HepG2 (cell line): ENCODE data around the gene SPTB. TPM values are rescaled to one million over a fixed set of nuclear protein-coding genes. Genes with fewer than 3 reads are reported as not detected.

Experiments used
- ARID3A ChIP-seq: IDR thresholded peaks from 2 replicates; pipeline ENCODE4 v1.6.1; 2012; ENCODE audit warnings: low read depth, low read length, improper control_type of control experiment
- CHD2 ChIP-seq: IDR thresholded peaks from 2 replicates; pipeline ENCODE4 v1.6.1; 2011; ENCODE audit warnings: low read depth, low read length, improper control_type of control experiment
- FLYWCH1 ChIP-seq: sonication (generic); formaldehyde crosslinking; IDR thresholded peaks from 2 replicates; pipeline ENCODE4 v1.8.1; 2023; ENCODE audit warnings: mild to moderate bottlenecking, missing genetic modification reagents
- XRCC5 ChIP-seq: fragments of 200-400 bp; formaldehyde crosslinking; optimal IDR thresholded peaks from 2 replicates; pipeline ENCODE3; 2017; ENCODE audit warnings: mild to moderate bottlenecking, low read length
- ZSCAN21 ChIP-seq: sonication (generic); formaldehyde crosslinking; IDR thresholded peaks from 2 replicates; pipeline ENCODE4 v1.8.0; 2022; ENCODE audit warnings: mild to moderate bottlenecking, missing genetic modification reagents, moderate library complexity, borderline replicate concordance
- polyA plus RNA-seq, 8 experiments: library from polyadenylated mRNA; depleted of rRNA in 3 of 8; stranded (reverse) in 7 of 8; unstranded in 1 of 8; fragments of >200 nt; fragmentation: Illumina TruSeq in 4 of 8; extraction: Trizol in 4 of 8; gene quantifications; 2 replicates each; pipeline versions ENCODE4 v1.2.1 to v1.2.3, GENCODE V29; 2011 to 2016; ENCODE audit warnings: low read depth in 4 of 8, missing spikeins in 1 of 8, mixed read lengths in 1 of 8; ENCODE audit not compliant: insufficient read depth in 1 of 8
- total RNA-seq, 5 experiments: library from RNA; depleted of rRNA; stranded (reverse); fragments of >200 nt; fragmentation: Illumina TruSeq; extraction: Trizol; gene quantifications; 2 replicates each; pipeline ENCODE4 v1.2.3, GENCODE V29; 2016; ENCODE audit warnings: low read depth in 1 of 5
- TF ChIP-seq, protein P1 (sequence below), 2 experiments: fragments of 450-650 bp in 1 of 2; sonication (generic) in 1 of 2; formaldehyde crosslinking in 1 of 2; IDR thresholded peaks; 2 replicates each; pipeline versions ENCODE4 v1.6.1 to v1.8.0; 2016 to 2022; ENCODE audit warnings: antibody characterized with exemption in 1 of 2, mild to moderate bottlenecking in 1 of 2, missing genetic modification reagents in 1 of 2

Gene SPTB
- total and polyA plus RNA-seq, 2 of the 13 experiments (the other 11 are each of a cell fraction or from before 2014, with no cell fraction given), result 0.01 to 0.02 TPM

DNA sequence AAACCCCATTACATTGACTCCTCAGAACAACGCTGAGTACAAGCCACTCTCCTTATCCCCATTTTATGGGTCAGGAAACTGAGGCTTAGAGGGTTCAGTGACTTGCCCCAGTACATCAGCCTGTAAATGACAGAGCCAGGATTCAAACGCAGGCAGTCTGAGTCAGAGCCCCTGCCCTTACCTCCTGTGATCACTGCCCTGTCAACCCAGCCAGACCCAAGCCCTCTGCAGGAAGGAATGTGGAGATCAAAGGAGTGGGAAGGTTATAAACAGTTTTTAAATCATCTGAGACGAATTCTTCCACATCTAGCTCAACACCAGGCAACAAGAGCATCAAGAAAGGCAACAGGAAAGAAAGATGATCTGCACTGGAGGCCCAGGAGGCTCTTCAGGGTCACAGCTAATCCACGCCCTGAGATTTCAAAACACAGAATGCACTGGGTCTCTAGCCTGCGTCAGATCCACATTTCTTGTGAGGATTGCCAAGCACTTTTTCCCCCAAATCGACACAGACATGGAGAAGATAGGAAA is 38.5 kb downstream of the SPTB start (continued):
- TF ChIP-seq, protein P1, sequence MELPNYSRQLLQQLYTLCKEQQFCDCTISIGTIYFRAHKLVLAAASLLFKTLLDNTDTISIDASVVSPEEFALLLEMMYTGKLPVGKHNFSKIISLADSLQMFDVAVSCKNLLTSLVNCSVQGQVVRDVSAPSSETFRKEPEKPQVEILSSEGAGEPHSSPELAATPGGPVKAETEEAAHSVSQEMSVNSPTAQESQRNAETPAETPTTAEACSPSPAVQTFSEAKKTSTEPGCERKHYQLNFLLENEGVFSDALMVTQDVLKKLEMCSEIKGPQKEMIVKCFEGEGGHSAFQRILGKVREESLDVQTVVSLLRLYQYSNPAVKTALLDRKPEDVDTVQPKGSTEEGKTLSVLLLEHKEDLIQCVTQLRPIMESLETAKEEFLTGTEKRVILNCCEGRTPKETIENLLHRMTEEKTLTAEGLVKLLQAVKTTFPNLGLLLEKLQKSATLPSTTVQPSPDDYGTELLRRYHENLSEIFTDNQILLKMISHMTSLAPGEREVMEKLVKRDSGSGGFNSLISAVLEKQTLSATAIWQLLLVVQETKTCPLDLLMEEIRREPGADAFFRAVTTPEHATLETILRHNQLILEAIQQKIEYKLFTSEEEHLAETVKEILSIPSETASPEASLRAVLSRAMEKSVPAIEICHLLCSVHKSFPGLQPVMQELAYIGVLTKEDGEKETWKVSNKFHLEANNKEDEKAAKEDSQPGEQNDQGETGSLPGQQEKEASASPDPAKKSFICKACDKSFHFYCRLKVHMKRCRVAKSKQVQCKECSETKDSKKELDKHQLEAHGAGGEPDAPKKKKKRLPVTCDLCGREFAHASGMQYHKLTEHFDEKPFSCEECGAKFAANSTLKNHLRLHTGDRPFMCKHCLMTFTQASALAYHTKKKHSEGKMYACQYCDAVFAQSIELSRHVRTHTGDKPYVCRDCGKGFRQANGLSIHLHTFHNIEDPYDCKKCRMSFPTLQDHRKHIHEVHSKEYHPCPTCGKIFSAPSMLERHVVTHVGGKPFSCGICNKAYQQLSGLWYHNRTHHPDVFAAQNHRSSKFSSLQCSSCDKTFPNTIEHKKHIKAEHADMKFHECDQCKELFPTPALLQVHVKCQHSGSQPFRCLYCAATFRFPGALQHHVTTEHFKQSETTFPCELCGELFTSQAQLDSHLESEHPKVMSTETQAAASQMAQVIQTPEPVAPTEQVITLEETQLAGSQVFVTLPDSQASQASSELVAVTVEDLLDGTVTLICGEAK (IDR thresholded peaks at IDR 0.05), result no peak
- TF ChIP-seq, protein P1 (CRISPR knock-in tag; IDR thresholded peaks at IDR 0.05), result no peak
- TF ChIP-seq CHD2, result no peak
- peak; percentile 54 for TF ChIP-seq ARID3A
- no peak for TF ChIP-seq ZSCAN21 (CRISPR knock-in tag)
- peak; percentile 70 for TF ChIP-seq XRCC5
- TF ChIP-seq FLYWCH1, result no peak
- TF ChIP-seq, all 625 proteins: peak for 4
